IMR-90 (cell line): ENCODE results near the gene CNIH1. TPM values are rescaled to one million over a fixed set of nuclear protein-coding genes. Genes with fewer than 3 reads are reported as not detected.

Experiments
- ATAC-seq: fragments of 200-7000 bp; cut with Tn5 transposase; 2 replicates; pipeline ENCODE4 v1.9.1; 2020; ENCODE audit warnings: low read depth, mild to moderate bottlenecking, moderate library complexity
- BruUV-seq: library from RNA; stranded (reverse); fragments of 400-500 nt; replicated peaks from 2 replicates; lab custom pipeline; 2021; lab: Mats Ljungman, UMichigan
- CTCF ChIA-PET: fragments of 300-600 bp; formaldehyde crosslinking; extraction: SDS; loops from one replicate; lab custom pipeline; 2021; ENCODE audit warnings: antibody characterized with exemption; lab: Yijun Ruan, JAX
- POLR2A ChIA-PET: fragments of 300-600 bp; sonication (Branson Sonifier 250); formaldehyde crosslinking; loops from one replicate; lab custom pipeline; 2022; ENCODE audit warnings: antibody characterized with exemption; ENCODE audit not compliant: unreplicated experiment; lab: Charles Lee
- DNase-seq: peaks from one replicate; pipeline ENCODE4 v3.0.0; 2013
- H2AFZ ChIP-seq: replicated peaks from 2 replicates; pipeline ENCODE3; 2013; ENCODE audit warnings: low read length, mild to moderate bottlenecking; ENCODE audit not compliant: poor library complexity
- H2AK5ac ChIP-seq: 2 replicates; pipeline ENCODE4 v1.6.1; 2013; ENCODE audit warnings: low read depth, low read length, inconsistent platforms
- H2AK9ac ChIP-seq: replicated peaks from 2 replicates; pipeline ENCODE3; 2013; ENCODE audit warnings: mild to moderate bottlenecking, low read depth, low read length, moderate library complexity; ENCODE audit not compliant: poor library complexity
- H2BK120ac ChIP-seq: 2 replicates; pipeline ENCODE4 v1.6.1; 2013; ENCODE audit warnings: low read depth, low read length, inconsistent platforms
- H2BK15ac ChIP-seq: 3 replicates; pipeline ENCODE4 v1.6.1; 2013; ENCODE audit warnings: low read depth, low read length, inconsistent platforms
- H2BK20ac ChIP-seq: 2 replicates; pipeline ENCODE4 v1.6.1; 2013; ENCODE audit warnings: low read depth, mild to moderate bottlenecking, inconsistent platforms, low read length, moderate library complexity
- H2BK5ac ChIP-seq: 2 replicates; pipeline ENCODE4 v1.6.1; 2013; ENCODE audit warnings: mild to moderate bottlenecking, low read depth, low read length, inconsistent platforms; ENCODE audit not compliant: poor library complexity, severe bottlenecking
- H3K14ac ChIP-seq: replicated peaks from 2 replicates; pipeline ENCODE4 v1.6.1; 2013; ENCODE audit warnings: low read depth, low read length, inconsistent platforms
- H3K18ac ChIP-seq: 2 replicates; pipeline ENCODE4 v1.6.1; 2013; ENCODE audit warnings: low read depth, low read length, control low read depth
- H3K23ac ChIP-seq: 2 replicates; pipeline ENCODE4 v1.6.1; 2013; ENCODE audit warnings: low read depth, low read length, inconsistent platforms
- H3K27ac ChIP-seq: 2 replicates; pipeline ENCODE4 v1.5.1; 2013; ENCODE audit warnings: mild to moderate bottlenecking, control low read depth, low read length; ENCODE audit not compliant: insufficient read depth
- H3K27me3 ChIP-seq: 2 replicates; pipeline ENCODE4 v1.6.1; 2013; ENCODE audit warnings: low read length; ENCODE audit not compliant: control insufficient read depth, insufficient read depth
- H3K36me3 ChIP-seq: 2 replicates; pipeline ENCODE4 v1.6.1; 2013; ENCODE audit warnings: low read length, mixed read lengths; ENCODE audit not compliant: control insufficient read depth, insufficient read depth
- H3K4ac ChIP-seq: 2 replicates; pipeline ENCODE4 v1.6.1; 2013; ENCODE audit warnings: low read depth, low read length, inconsistent platforms
- H3K4me1 ChIP-seq: 2 replicates; pipeline ENCODE4 v1.6.1; 2013; ENCODE audit warnings: low read length, mixed read lengths; ENCODE audit not compliant: control insufficient read depth, insufficient read depth
- H3K4me2 ChIP-seq: 2 replicates; pipeline ENCODE4 v1.6.1; 2013; ENCODE audit warnings: low read depth, mild to moderate bottlenecking, control low read depth, low read length, moderate library complexity
- H3K4me3 ChIP-seq: 2 replicates; pipeline ENCODE4 v1.5.1; 2013; ENCODE audit warnings: low read depth, mild to moderate bottlenecking, control low read depth, low read length, moderate library complexity; ENCODE audit not compliant: insufficient read depth
- H3K56ac ChIP-seq: 2 replicates; pipeline ENCODE4 v1.6.1; 2013; ENCODE audit warnings: low read length, inconsistent platforms; ENCODE audit not compliant: insufficient read depth; ENCODE audit errors: extremely low read depth
- H3K79me1 ChIP-seq, 2 experiments: 2 replicates each; pipeline ENCODE4 v1.6.1; 2013; ENCODE audit warnings: low read length in 2 of 2, inconsistent platforms in 1 of 2, low read depth in 1 of 2
- H3K9ac ChIP-seq: 2 replicates; pipeline ENCODE4 v1.6.1; 2013; ENCODE audit warnings: low read depth, low read length, control low read depth
- H3K9me1 ChIP-seq: 2 replicates; pipeline ENCODE4 v1.6.1; 2013; ENCODE audit warnings: low read length, inconsistent platforms; ENCODE audit not compliant: insufficient read depth
- H3K9me3 ChIP-seq: 2 replicates; pipeline ENCODE4 v1.6.1; 2013; ENCODE audit warnings: low read length; ENCODE audit not compliant: control insufficient read depth, insufficient read depth
- H4K20me1 ChIP-seq: 2 replicates; pipeline ENCODE4 v1.6.1; 2013; ENCODE audit warnings: low read length, inconsistent platforms; ENCODE audit not compliant: insufficient read depth
- H4K5ac ChIP-seq: 2 replicates; pipeline ENCODE4 v1.6.1; 2013; ENCODE audit warnings: mild to moderate bottlenecking, low read depth, low read length, control low read depth
- H4K8ac ChIP-seq, 2 experiments: 2 replicates each; pipeline ENCODE4 v1.6.1; 2013; ENCODE audit warnings: low read depth in 2 of 2, low read length in 2 of 2, control low read depth in 1 of 2, inconsistent platforms in 1 of 2
- H4K91ac ChIP-seq: 2 replicates; pipeline ENCODE4 v1.6.1; 2013; ENCODE audit warnings: low read depth, low read length, inconsistent platforms; ENCODE audit not compliant: insufficient read depth
- BHLHE40 ChIP-seq: fragments of 150-350 bp; IDR thresholded peaks from 2 replicates; pipeline ENCODE4 v1.6.1; 2016; ENCODE audit warnings: mild to moderate bottlenecking, low read depth, low read length
- CEBPB ChIP-seq: IDR thresholded peaks from 2 replicates; pipeline ENCODE4 v1.6.1; 2012; ENCODE audit warnings: low read depth, low read length, improper control_type of control experiment
- CHD1 ChIP-seq: IDR thresholded peaks from 2 replicates; pipeline ENCODE4 v1.6.1; 2012; ENCODE audit warnings: low read depth, low read length, improper control_type of control experiment
- FOS ChIP-seq: fragments of 150-350 bp; IDR thresholded peaks from 2 replicates; pipeline ENCODE4 v1.6.1; 2016; ENCODE audit warnings: low read depth, low read length
- MAFK ChIP-seq: IDR thresholded peaks from 2 replicates; pipeline ENCODE4 v1.6.1; 2012; ENCODE audit warnings: low read depth, low read length, improper control_type of control experiment
- MAZ ChIP-seq: IDR thresholded peaks from 2 replicates; pipeline ENCODE4 v1.6.1; 2012; ENCODE audit warnings: low read depth, mild to moderate bottlenecking, low read length, improper control_type of control experiment, moderate library complexity, borderline replicate concordance
- MXI1 ChIP-seq: IDR thresholded peaks from 2 replicates; pipeline ENCODE4 v1.6.1; 2012; ENCODE audit warnings: low read depth, mild to moderate bottlenecking, low read length, moderate library complexity, borderline replicate concordance
- NFE2L2 ChIP-seq: fragments of 150-350 bp; IDR thresholded peaks from 2 replicates; pipeline ENCODE4 v1.6.1; 2016; ENCODE audit warnings: low read depth, mild to moderate bottlenecking, low read length
- POLR2A ChIP-seq: IDR thresholded peaks from 2 replicates; pipeline ENCODE4 v1.6.1; 2012; ENCODE audit warnings: mild to moderate bottlenecking, low read depth, low read length
- RAD21 ChIP-seq: IDR thresholded peaks from 2 replicates; pipeline ENCODE4 v1.6.1; 2012; ENCODE audit warnings: low read length, improper control_type of control experiment
- RCOR1 ChIP-seq: IDR thresholded peaks from 2 replicates; pipeline ENCODE4 v1.6.1; 2012; ENCODE audit warnings: mild to moderate bottlenecking, low read length, improper control_type of control experiment; ENCODE audit not compliant: insufficient replicate concordance
- RFX5 ChIP-seq: IDR thresholded peaks from 2 replicates; pipeline ENCODE4 v1.8.0; 2012; ENCODE audit warnings: low read depth, mild to moderate bottlenecking, low read length, moderate library complexity
- SMC3 ChIP-seq: fragments of 150-350 bp; IDR thresholded peaks from 2 replicates; pipeline ENCODE4 v1.6.1; 2016; ENCODE audit warnings: low read depth, mild to moderate bottlenecking, antibody characterized with exemption, low read length, moderate library complexity
- WGBS, 2 experiments: methylation state at CpG; one replicate each; pipeline versions ENCODE4 v1.1.5 to v1.1.7; 2013; ENCODE audit warnings: missing lambda C conversion rate in 2 of 2; ENCODE audit not compliant: insufficient read length in 1 of 2; ENCODE audit errors: extremely low coverage in 2 of 2; 5-methylcytosine and 5-hydroxymethylcytosine counted together
- dilution Hi-C: fragments of 300-500 bp; cut with HindIII; formaldehyde crosslinking; loops from one replicate; pipeline ENCODE4 v1.14.3; 2018; ENCODE audit warnings: low sequenced_read_pairs; ENCODE audit not compliant: unreplicated experiment
- in situ Hi-C: fragments of 300-500 bp; cut with MboI; formaldehyde crosslinking; loops from 3 replicates; pipeline ENCODE4 v1.14.3; 2019; ENCODE audit warnings: low sequenced_read_pairs, inconsistent platforms, mixed read lengths
- intact Hi-C: fragments of 100-400 bp; cut with micrococcal nuclease; formaldehyde crosslinking; loops from 2 replicates; pipeline ENCODE4 v1.10.0; 2022
- polyA plus RNA-seq, 3 experiments: library from polyadenylated mRNA; depleted of rRNA; stranded (reverse); fragments of >200 nt; gene quantifications; 2 replicates each; pipeline ENCODE4 v1.2.3, GENCODE V29; 2012; ENCODE audit warnings: low replicate concordance in 1 of 3
- total RNA-seq: library from RNA; depleted of rRNA; stranded (reverse); fragments of >200 nt; gene quantifications from 2 replicates; pipeline ENCODE4 v1.2.3, GENCODE V29; 2012
- TF ChIP-seq, protein P1 (sequence below): fragments of 150-350 bp; IDR thresholded peaks from 2 replicates; pipeline ENCODE4 v1.6.1; 2017; ENCODE audit warnings: mild to moderate bottlenecking, antibody characterized with exemption, low read length, low read depth
- TF ChIP-seq, protein P2 (sequence below): fragments of 150-350 bp; IDR thresholded peaks from 2 replicates; pipeline ENCODE4 v1.6.1; 2016; ENCODE audit warnings: low read depth, mild to moderate bottlenecking, low read length, moderate library complexity, borderline replicate concordance

CNIH1 gene
- total and polyA plus RNA-seq, 2 of the 4 experiments (the other 2 are of a cell fraction), result 244 to 284 TPM

DNA sequence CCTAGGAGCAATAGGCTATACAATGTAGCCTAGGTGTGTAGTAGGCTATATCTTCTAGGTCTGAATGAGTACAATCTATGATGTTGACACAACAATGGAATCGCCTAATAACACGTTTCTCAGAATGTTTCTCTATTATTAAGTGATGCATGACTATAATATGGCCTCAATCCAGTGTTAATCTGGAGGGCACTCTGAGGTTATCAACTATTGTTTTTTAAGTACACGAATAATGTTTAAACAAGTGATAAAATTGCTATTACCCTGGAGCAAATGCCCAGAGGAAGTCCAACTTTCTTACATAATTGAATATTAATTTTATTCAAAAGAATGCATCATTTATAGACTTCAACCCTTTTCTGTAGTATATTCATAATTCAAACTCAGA lies 16.4 kb upstream of the CNIH1 start:
- Histone ChIP-seq H3K9ac (no peak overlapping the region), H4K20me1 (no peaks in the 10 kb centered on the region), H4K91ac (no peak overlapping the region), H2BK120ac (no peak overlapping the region), H2BK15ac (no peak overlapping the region), H2AK9ac (no peak overlapping the region), H3K36me3 (no peaks in the 10 kb centered on the region), H2BK20ac (no peak overlapping the region), H2AFZ (no peak overlapping the region), H3K4ac (no peak overlapping the region), H3K79me1 (no peaks in the 10 kb centered on the region), H3K18ac (no peak overlapping the region), H2BK5ac (no peak overlapping the region), H4K8ac (no peak overlapping the region), H3K23ac (no peak overlapping the region), H4K5ac (no peak overlapping the region), H3K56ac (no peak overlapping the region), H3K9me1 (no peaks in the 10 kb centered on the region), H3K9me3 (peaks cover 8% of the 10 kb centered on the region; the same call in 1 of the 2 replicates), H2AK5ac (no peak overlapping the region), H3K4me2 (no peak overlapping the region), H3K14ac (no peak overlapping the region), H3K4me3 (no peak overlapping the region), H3K27ac (no peak overlapping the region), H3K4me1 (no peaks in the 10 kb centered on the region), H3K27me3 (no peaks in the 10 kb centered on the region)
- intact Hi-C loops, result no loop called here
- whole genome bisulfite sequencing, 2 experiments, result no CpG with 5 or more reads among the region's 3 CpGs
- dilution Hi-C loops, result no loop called here
- no peak for DNase-seq
- POLR2A ChIA-PET, result interaction anchor here (0.6 kb wide), 1 partner anchor 60 kb away, joined by 5 read pairs; no protein-coding TSS in a partner anchor
- in situ Hi-C loops, result no loop called here
- ATAC-seq, result no peak
- CTCF ChIA-PET, result interaction anchor here (0.6 kb wide), 1 partner anchor 528 kb away, joined by 4 read pairs; no protein-coding TSS in a partner anchor
- no peak for TF ChIP-seq CEBPB
- no peak for TF ChIP-seq FOS
- TF ChIP-seq, protein P1, sequence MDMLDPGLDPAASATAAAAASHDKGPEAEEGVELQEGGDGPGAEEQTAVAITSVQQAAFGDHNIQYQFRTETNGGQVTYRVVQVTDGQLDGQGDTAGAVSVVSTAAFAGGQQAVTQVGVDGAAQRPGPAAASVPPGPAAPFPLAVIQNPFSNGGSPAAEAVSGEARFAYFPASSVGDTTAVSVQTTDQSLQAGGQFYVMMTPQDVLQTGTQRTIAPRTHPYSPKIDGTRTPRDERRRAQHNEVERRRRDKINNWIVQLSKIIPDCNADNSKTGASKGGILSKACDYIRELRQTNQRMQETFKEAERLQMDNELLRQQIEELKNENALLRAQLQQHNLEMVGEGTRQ, result no peak
- no peak for TF ChIP-seq MAFK
- TF ChIP-seq RAD21, result no peak
- no peak for TF ChIP-seq RCOR1
- TF ChIP-seq RFX5, result no peak
- TF ChIP-seq POLR2A, result no peak
- TF ChIP-seq MXI1, result no peak
- no peak for TF ChIP-seq NFE2L2
- no peak for TF ChIP-seq SMC3
- TF ChIP-seq BHLHE40, result no peak
- no peak for TF ChIP-seq MAZ
- no peak for TF ChIP-seq CHD1
- TF ChIP-seq, protein P2, sequence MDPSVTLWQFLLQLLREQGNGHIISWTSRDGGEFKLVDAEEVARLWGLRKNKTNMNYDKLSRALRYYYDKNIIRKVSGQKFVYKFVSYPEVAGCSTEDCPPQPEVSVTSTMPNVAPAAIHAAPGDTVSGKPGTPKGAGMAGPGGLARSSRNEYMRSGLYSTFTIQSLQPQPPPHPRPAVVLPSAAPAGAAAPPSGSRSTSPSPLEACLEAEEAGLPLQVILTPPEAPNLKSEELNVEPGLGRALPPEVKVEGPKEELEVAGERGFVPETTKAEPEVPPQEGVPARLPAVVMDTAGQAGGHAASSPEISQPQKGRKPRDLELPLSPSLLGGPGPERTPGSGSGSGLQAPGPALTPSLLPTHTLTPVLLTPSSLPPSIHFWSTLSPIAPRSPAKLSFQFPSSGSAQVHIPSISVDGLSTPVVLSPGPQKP, result no peak
- BruUV-seq, result no TSS peak
